GM19193 (cell line): Measurements from ENCODE around the gene HOXA4.

ENCODE experiments used
- POLR2A ChIP-seq: IDR thresholded peaks from 4 replicates; pipeline ENCODE4 v1.6.1; 2011; ENCODE audit not compliant: insufficient read depth, insufficient read length; ENCODE audit errors: extremely low read depth

HOXA4 gene

GRCh38 chr7:27155816-27156507 lies 25.4 kb upstream of the HOXA4 start:
- TF ChIP-seq POLR2A: no peak

GRCh38 chr7:27154901-27155815 lies 24.6 kb upstream of the HOXA4 start:
- no peak for TF ChIP-seq POLR2A

GRCh38 chr7:27154369-27154768 lies 23.8 kb upstream of the HOXA4 start:
- no peak for TF ChIP-seq POLR2A

GRCh38 chr7:27153526-27153925 lies 23.0 kb upstream of the HOXA4 start:
- TF ChIP-seq POLR2A: no peak

- no peak for TF ChIP-seq POLR2A
These were observed 22.4 kb upstream of the HOXA4 start for GRCh38 chr7:27152816-27153442.

- no peak for TF ChIP-seq POLR2A
These were observed 21.6 kb upstream of the HOXA4 start, which contains the start of gene HOXA3 for GRCh38 chr7:27151931-27152815. TSS of gene HOXA3 (minus strand) at chr7:27152583. CDS start at chr7:27110640, 41,943 bp downstream.

GRCh38 chr7:27151341-27151930 lies 20.9 kb upstream of the HOXA4 start:
- TF ChIP-seq POLR2A: no peak

GRCh38 chr7:27150568-27151340 lies 20.2 kb upstream of the HOXA4 start:
- TF ChIP-seq POLR2A: no peak

GRCh38 chr7:27149842-27150567 lies 19.4 kb upstream of the HOXA4 start:
- no peak for TF ChIP-seq POLR2A

GRCh38 chr7:27148756-27149641 lies 18.4 kb upstream of the HOXA4 start:
- TF ChIP-seq POLR2A: no peak

GRCh38 chr7:27148031-27148755 lies 17.6 kb upstream of the HOXA4 start:
- no peak for TF ChIP-seq POLR2A
